HG02642 (cell line): Measurements from ENCODE around the gene RAB32.

ENCODE experiments used
- ATAC-seq: cut with Tn5 transposase; IDR thresholded peaks from one replicate; pipeline ENCODE4 v1.9.1; 2021; ENCODE audit warnings: mild to moderate bottlenecking; ENCODE audit not compliant: unreplicated experiment, poor library complexity

Gene RAB32

DNA sequence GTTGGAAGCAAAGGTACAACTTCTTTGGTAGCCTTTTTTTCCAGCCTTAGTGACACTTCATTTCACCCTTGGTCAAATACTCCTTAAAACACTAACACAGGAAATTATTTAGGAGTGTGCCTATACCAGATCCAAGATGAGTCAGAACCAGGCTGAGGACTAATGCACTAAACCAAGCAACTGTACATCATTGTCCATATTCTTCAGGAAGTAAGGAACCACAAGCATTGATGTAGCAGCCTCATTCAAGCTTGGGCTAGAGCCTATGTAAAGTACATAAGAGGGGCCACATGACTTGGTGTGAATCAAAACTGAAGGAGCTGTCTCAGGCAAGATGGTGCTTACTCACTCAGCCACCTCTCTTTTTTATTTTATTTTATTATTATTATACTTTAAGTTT, 34.4 kb downstream of the RAB32 start:
- ATAC-seq: no peak

GRCh38 chr6:146581968-146582367, 38.3 kb downstream of the RAB32 start:
- ATAC-seq: no peak

- ATAC-seq: no peak
Observed at GRCh38 chr6:146582857-146583256, 39.2 kb downstream of the RAB32 start.

GRCh38 chr6:146583966-146584365, 40.3 kb downstream of the RAB32 start:
- no peak for ATAC-seq

DNA sequence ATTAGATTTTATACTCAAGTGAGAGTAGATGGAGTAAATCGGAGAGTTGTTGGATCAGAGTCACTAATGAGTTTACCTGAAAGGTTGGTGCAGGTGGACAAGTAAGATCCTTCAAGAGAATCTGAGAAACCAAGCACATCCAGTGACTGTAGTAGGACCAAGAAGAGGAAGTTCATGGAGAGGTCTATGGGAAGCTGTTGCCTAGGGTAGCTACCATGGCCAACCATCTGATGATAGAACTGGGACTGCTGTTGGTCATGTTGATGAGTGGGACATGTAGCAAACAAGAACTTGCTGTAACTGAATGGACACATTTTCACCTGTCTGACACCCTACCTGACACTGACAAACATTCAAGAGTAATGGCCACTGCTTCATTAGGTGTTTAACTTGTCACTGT, 43.8 kb downstream of the RAB32 start:
- ATAC-seq: no peak

- no peak for ATAC-seq
Observed at GRCh38 chr6:146590492-146590891, 46.9 kb downstream of the RAB32 start.

DNA sequence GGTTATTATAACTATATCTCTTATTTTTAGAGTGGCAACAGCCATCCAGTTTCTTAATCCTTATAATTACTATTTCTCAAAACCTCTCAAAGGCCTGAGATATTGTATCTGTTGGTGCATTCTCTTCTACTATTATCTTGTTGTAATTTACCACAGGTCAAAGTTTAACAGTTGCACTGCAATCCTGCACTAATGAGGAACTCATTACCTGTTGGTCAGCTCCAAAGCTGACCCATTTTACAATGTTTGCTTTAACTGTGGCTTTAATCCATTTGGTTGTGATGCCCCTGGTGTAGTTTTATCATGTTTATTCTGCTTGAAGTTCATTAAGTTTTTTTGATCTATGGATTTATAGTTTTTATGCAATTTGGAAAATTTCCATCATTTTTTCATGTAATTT, 48.8 kb downstream of the RAB32 start:
- no peak for ATAC-seq

- ATAC-seq: no peak
Observed at GRCh38 chr6:146593986-146594385, 50.4 kb downstream of the RAB32 start.

- ATAC-seq: no peak
Observed at GRCh38 chr6:146594495-146594894, 50.9 kb downstream of the RAB32 start.

- no peak for ATAC-seq
Observed at GRCh38 chr6:146595972-146596731, 52.5 kb downstream of the RAB32 start.

DNA sequence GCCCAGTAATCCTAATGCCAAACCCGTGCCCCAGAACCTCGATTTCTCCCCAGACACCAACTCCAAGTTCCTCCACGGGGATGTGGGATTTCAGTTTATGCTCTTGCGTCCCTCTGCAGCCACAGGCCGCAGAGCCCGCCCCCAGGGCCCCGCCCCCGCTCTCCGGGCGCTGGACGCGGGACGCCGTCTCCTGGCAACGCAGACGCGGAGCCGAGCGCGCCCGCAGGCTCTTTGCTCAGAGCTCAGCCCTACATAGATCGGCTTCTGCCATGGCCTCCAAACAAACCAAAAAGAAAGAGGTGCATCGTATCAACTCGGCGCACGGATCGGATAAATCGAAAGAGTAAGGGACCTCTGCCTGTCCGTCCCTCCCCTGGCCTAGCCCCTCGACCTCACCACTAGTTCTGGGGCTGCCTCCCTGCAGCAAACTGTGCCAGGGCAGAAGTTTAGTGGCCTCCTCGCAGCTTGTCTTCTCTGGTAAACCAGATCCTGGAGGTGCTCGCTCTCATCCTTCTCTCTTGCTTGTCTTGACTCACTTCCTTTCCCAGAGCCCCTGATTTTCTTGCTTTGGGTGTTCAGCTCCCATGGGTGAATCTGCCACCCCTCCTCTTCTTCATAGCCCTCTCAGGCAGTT, 55.3 kb downstream of the RAB32 start, which contains the start of gene ADGB:
Gene ADGB (plus strand): TSS at position 201 of the 634 bp plus-strand sequence. CDS start 69 bp downstream, at position 270.
- peak; percentile 65 for ATAC-seq

DNA sequence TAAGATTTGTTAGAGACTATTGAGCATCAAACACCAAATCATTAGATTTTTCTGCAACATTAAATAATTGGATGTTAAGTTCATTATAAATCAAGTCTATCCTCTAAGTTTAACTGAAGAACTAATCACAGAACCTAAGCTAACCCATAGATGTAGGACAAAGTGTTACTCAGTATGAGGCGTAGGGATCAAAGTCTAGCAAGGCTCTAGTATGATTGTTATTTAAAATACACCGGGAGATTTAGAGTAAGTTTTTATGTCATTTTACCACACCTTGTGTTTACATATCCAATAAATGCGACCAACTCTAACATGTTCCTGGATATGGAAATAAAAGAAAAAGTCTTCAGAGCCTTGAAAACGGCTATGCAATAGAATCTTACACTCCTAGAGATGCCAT, 57.7 kb downstream of the RAB32 start:
- no peak for ATAC-seq

DNA sequence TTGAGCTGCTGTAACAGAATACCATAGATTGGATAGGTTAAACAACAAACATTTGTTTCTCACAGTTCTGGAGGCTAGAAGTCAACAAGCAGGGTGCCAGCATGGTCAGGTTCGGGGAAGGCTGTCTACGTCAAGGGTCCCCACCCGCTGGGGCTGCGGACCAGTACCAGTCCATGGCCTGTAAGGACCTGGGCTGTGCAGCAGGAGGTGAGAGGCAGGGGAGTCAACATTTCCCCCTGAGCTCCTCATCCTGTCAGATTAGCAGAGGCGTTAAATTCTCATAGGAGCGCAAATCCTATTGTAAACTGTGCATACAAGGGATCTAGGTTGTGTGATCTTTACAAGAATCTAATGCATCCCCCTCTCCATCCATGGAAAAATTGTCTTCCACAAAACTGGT, 58.9 kb downstream of the RAB32 start:
- no peak for ATAC-seq
